AG04450 (cell line): Measurements from ENCODE around the gene PPAN. TPM values are rescaled to one million over a fixed set of nuclear protein-coding genes. Genes with fewer than 3 reads are reported as not detected.

Experiments used
- CTCF ChIA-PET: fragments of 300-600, 350-600 bp; formaldehyde crosslinking; extraction: SDS; loops from one replicate; lab custom pipeline; 2022; ENCODE audit warnings: antibody characterized with exemption, inconsistent platforms; lab: Charles Lee
- POLR2A ChIA-PET: fragments of 350-600 bp; formaldehyde crosslinking; extraction: SDS; loops from one replicate; lab custom pipeline; 2021; ENCODE audit warnings: antibody characterized with exemption, inconsistent platforms; lab: Yijun Ruan, JAX
- DNase-seq: peaks from one replicate; pipeline ENCODE4 v3.0.0-alpha.2; 2011; ENCODE audit warnings: low read depth, low spot score
- H3K27ac ChIP-seq: one replicate; pipeline ENCODE4 v1.5.1; 2012; ENCODE audit warnings: low read depth, low read length, control low read depth
- H3K27me3 ChIP-seq: one replicate; pipeline ENCODE4 v1.6.0; 2012; ENCODE audit warnings: low read length; ENCODE audit not compliant: control insufficient read depth, insufficient read depth
- H3K4me3 ChIP-seq: 2 replicates; pipeline ENCODE4 v1.5.1; 2011; ENCODE audit warnings: mild to moderate bottlenecking, low read depth, low read length, control low read depth
- H3K9me3 ChIP-seq: 2 replicates; pipeline ENCODE4 v1.5.1; 2012; ENCODE audit warnings: low read length; ENCODE audit not compliant: control insufficient read depth, insufficient read depth
- polyA minus RNA-seq: library from RNA; depleted of rRNA, polyadenylated mRNA; stranded (reverse); fragments of >200 nt; gene quantifications from 2 replicates; pipeline ENCODE4 v1.2.3, GENCODE V29; 2011; rRNA and poly(A)+ RNA removed
- polyA plus RNA-seq: library from polyadenylated mRNA; depleted of rRNA; stranded (reverse); fragments of >200 nt; gene quantifications from 2 replicates; pipeline ENCODE4 v1.2.3, GENCODE V29; 2011; rRNA removed
- TF ChIP-seq, protein P1 (sequence below): IDR thresholded peaks from 2 replicates; pipeline ENCODE4 v1.5.1; 2011; ENCODE audit warnings: low read depth, low read length, control low read depth, inconsistent platforms

PPAN gene, protein sequence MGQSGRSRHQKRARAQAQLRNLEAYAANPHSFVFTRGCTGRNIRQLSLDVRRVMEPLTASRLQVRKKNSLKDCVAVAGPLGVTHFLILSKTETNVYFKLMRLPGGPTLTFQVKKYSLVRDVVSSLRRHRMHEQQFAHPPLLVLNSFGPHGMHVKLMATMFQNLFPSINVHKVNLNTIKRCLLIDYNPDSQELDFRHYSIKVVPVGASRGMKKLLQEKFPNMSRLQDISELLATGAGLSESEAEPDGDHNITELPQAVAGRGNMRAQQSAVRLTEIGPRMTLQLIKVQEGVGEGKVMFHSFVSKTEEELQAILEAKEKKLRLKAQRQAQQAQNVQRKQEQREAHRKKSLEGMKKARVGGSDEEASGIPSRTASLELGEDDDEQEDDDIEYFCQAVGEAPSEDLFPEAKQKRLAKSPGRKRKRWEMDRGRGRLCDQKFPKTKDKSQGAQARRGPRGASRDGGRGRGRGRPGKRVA
- polyA plus RNA-seq (11.5 and 13.1 TPM in 2 replicates), polyA minus RNA-seq (39.0 and 61.7 TPM in 2 replicates)

DNA sequence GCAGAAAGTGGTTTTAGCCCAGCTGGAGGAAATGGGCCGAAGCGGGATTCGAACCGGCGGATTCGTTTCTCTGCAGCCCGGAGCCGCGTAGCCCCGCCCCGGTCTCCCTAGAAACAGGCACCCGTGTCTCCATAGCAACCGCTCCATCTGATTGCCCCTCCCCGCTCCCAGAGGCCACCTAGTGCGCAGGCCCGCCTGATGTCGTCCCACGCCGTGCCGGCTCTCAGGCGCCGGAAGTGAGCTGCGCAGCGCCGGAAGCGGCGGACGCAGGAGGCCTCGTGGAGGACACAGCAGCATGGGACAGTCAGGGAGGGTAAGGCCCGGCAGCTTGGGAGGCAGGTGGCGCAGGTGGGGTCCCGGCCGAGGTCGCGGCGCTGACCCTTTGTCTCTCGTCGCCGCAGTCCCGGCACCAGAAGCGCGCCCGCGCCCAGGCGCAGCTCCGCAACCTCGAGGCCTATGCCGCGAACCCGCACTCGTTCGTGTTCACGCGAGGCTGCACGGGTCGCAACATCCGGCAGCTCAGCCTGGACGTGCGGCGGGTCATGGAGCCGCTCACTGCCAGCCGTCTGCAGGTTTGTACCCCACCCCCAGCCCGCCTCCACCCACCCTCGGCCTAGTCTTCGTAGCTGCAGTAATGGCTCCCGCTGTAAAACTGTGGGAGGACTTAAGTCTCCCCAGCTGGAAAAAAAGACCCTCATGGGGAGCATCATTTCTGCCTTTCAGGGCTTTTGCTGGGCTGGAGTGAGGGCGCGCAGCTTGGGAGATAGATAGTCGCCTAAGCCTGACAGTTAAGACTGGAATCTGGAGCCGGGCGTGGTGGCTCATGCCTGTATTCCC is at the start of gene PPAN:
PPAN (plus strand) TSS at position 263 of the 837 bp plus-strand sequence; CDS start at position 296, 33 bp downstream.
- H3K27ac ChIP-seq, result peak within 1 kb of the TSS; percentile 21
- H3K9me3 ChIP-seq, result no peaks in the 10 kb centered on the region; the same call in 1 of the 2 replicates
- H3K27me3 ChIP-seq, result no peaks in the 10 kb centered on the region
- peak within 1 kb of the TSS; percentile 90 for H3K4me3 ChIP-seq
- DNase-seq, result peak; percentile 95
- ChIA-PET POLR2A (interaction anchor here (1.0 to 2.1 kb wide), 7 partner anchors 9 to 79 kb away, joined by 3 to 19 read pairs (median 6); no protein-coding TSS in a partner anchor), CTCF (interaction anchor here (0.9 to 1.2 kb wide), 2 partner anchors 9 to 143 kb away, joined by 4 to 7 read pairs; no protein-coding TSS in a partner anchor)
- TF ChIP-seq, protein P1, sequence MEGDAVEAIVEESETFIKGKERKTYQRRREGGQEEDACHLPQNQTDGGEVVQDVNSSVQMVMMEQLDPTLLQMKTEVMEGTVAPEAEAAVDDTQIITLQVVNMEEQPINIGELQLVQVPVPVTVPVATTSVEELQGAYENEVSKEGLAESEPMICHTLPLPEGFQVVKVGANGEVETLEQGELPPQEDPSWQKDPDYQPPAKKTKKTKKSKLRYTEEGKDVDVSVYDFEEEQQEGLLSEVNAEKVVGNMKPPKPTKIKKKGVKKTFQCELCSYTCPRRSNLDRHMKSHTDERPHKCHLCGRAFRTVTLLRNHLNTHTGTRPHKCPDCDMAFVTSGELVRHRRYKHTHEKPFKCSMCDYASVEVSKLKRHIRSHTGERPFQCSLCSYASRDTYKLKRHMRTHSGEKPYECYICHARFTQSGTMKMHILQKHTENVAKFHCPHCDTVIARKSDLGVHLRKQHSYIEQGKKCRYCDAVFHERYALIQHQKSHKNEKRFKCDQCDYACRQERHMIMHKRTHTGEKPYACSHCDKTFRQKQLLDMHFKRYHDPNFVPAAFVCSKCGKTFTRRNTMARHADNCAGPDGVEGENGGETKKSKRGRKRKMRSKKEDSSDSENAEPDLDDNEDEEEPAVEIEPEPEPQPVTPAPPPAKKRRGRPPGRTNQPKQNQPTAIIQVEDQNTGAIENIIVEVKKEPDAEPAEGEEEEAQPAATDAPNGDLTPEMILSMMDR, result no peak

DNA sequence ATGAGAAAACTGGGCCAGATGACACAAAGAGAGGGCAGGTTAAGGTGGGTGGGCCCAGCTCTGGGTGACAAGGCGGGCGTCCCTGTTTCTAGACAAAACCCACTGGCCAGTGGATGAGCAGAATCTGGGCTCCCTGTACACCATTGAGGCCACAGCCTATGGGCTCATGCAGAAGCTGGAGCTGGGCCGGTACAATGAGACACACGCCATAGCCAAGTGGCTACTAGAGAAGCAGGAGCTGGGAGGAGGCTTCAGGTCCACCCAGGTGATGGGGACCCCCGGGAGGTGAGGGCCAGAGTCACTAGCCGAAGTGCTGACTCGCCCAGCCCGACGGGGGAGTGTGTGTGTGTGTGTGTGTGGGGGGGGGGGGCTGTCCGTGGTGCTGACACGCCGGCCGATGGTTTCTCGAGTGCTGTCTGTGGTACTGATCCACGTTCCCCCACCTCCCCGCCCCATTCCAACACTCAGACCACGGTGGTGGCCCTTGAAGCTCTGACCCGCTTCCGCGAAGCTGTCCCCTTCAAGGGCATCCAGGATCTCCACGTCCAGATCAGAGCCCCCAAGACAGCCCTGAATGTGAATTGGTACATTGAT is 44.3 kb upstream of the PPAN start:
- Histone ChIP-seq H3K4me3 (no peak overlapping the region), H3K9me3 (no peaks in the 10 kb centered on the region), H3K27ac (no peak overlapping the region), H3K27me3 (peaks cover 7% of the 10 kb centered on the region)
- TF ChIP-seq, protein P1, result no peak
- CTCF ChIA-PET, result no interaction called here
- DNase-seq, result no peak
- POLR2A ChIA-PET, result no interaction called here

DNA sequence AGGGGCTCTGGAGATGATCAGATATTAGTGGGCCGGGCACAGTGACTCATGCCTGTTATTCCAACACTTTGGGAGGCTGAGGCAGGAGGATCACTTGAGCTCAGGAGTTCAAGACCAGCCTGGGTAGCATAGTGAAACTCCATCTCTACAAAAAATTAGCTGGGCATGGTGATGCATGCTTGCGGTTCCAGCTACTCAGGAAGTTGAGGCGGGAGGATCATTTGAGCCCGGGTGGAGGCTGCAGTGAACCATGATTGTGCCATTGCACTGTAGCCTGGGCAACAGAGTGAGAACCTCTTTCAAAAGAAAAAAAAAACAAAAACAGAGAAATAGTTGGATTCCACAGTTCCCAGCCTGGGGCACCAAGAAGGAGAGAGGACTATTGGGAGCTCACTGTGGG is 38.0 kb upstream of the PPAN start:
- DNase-seq, result no peak
- POLR2A ChIA-PET, result no interaction called here
- TF ChIP-seq, protein P1, result no peak
- no peak overlapping the region for H3K27ac ChIP-seq
- no peak overlapping the region for H3K4me3 ChIP-seq
- peaks cover 12% of the 10 kb centered on the region for H3K27me3 ChIP-seq
- CTCF ChIA-PET, result no interaction called here
- H3K9me3 ChIP-seq, result peaks cover 7% of the 10 kb centered on the region; the same call in 1 of the 2 replicates

DNA sequence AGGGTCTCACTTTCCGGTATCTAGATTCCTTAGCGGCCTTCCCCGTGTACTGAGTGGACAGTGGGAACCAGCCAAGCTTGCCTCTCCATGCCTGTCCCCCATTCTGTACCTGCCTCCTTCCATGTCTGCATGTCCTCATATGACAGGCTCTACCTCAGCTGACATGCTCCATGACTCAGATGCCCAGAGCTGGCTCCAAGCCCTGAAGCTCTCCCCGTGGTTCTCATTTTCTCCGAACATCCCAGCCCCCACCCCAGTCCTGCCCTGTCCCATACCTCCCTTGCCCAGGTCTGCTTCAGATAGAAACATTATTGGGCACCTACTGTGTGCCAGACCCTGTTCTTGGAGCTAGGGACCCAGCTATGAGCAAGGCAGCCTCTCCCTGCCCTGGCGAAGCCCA is 37.1 kb upstream of the PPAN start:
- no peak overlapping the region for H3K27ac ChIP-seq
- H3K4me3 ChIP-seq, result no peak overlapping the region
- TF ChIP-seq, protein P1, result no peak
- DNase-seq, result no peak
- peaks cover 12% of the 10 kb centered on the region for H3K9me3 ChIP-seq
- peaks cover 10% of the 10 kb centered on the region for H3K27me3 ChIP-seq
- ChIA-PET POLR2A (no interaction called here), CTCF (interaction anchor here (0.5 kb wide), 1 partner anchor 12 kb away, joined by 3 read pairs; no protein-coding TSS in a partner anchor)
